Naive thymus-derived CD4-positive, alpha-beta T cell (primary cell): ENCODE data around the gene CLDN9. TPM values are rescaled to one million over a fixed set of nuclear protein-coding genes. Genes with fewer than 3 reads are reported as not detected.
A peak's percentile ranks its signal among the peaks of the same experiment; 100 is the strongest.

Experiments used
- ATAC-seq: fragments of 150-1000 bp; cut with Tn5 transposase; 2 replicates; pipeline ENCODE4 v1.10.0; 2021; ENCODE audit warnings: mild to moderate bottlenecking, moderate library complexity
- CTCF ChIA-PET: fragments of 350-600 bp; sonication (Branson Sonifier 250); formaldehyde crosslinking; loops from one replicate; lab custom pipeline; 2021; ENCODE audit warnings: antibody characterized with exemption; lab: Charles Lee
- POLR2A ChIA-PET: fragments of 350-600 bp; sonication (Branson Sonifier 250); formaldehyde crosslinking; loops from one replicate; lab custom pipeline; 2021; ENCODE audit warnings: antibody characterized with exemption, inconsistent platforms; lab: Charles Lee
- DNase-seq, 9 donors: peaks; one replicate each; pipeline versions ENCODE4 v3.0.0 to v3.0.0-alpha.2; 2020 to 2022; ENCODE audit warnings: mixed read lengths in 1 of 9
- H3K27ac ChIP-seq: one replicate; pipeline ENCODE4 v1.7.0; 2013; ENCODE audit warnings: mild to moderate bottlenecking, low read depth, low read length, moderate library complexity
- H3K27me3 ChIP-seq, 2 donors: one replicate each; pipeline ENCODE4 v1.7.0; 2013; ENCODE audit warnings: low read length in 2 of 2, mild to moderate bottlenecking in 2 of 2, moderate library complexity in 2 of 2; ENCODE audit not compliant: control insufficient read depth in 2 of 2, insufficient read depth in 2 of 2
- H3K36me3 ChIP-seq, 3 experiments: 1 replicate in 2 of 3; 2 replicates in 1 of 3; pipeline ENCODE4 v1.7.0; 2013; ENCODE audit warnings: low read length in 3 of 3, mild to moderate bottlenecking in 3 of 3, moderate library complexity in 1 of 3; ENCODE audit not compliant: insufficient read depth in 3 of 3, control insufficient read depth in 2 of 3
- H3K4me1 ChIP-seq, 2 donors: one replicate each; pipeline ENCODE4 v1.7.0; 2013; ENCODE audit warnings: low read length in 2 of 2, mild to moderate bottlenecking in 2 of 2, moderate library complexity in 1 of 2; ENCODE audit not compliant: control insufficient read depth in 2 of 2, insufficient read depth in 2 of 2
- H3K4me3 ChIP-seq: 2 replicates; pipeline ENCODE4 v1.7.0; 2013; ENCODE audit warnings: mild to moderate bottlenecking, low read length
- H3K9me3 ChIP-seq, 3 experiments: 1 replicate in 2 of 3; 2 replicates in 1 of 3; pipeline ENCODE4 v1.7.0; 2013; ENCODE audit warnings: low read length in 3 of 3; ENCODE audit not compliant: control insufficient read depth in 2 of 3
- H3K27ac Mint-ChIP-seq, 9 donors: one replicate each; pipeline ENCODE4 v1.8.0; 2020 to 2022; ENCODE audit warnings: mixed read lengths in 9 of 9, mild to moderate bottlenecking in 8 of 9, moderate library complexity in 5 of 9, inconsistent platforms in 2 of 9
- H3K27me3 Mint-ChIP-seq, 5 donors: one replicate each; pipeline ENCODE4 v1.8.0; 2021 to 2022; ENCODE audit warnings: mixed read lengths in 5 of 5, mild to moderate bottlenecking in 1 of 5
- H3K36me3 Mint-ChIP-seq, 5 donors: one replicate each; pipeline ENCODE4 v1.8.0; 2020 to 2022; ENCODE audit warnings: mixed read lengths in 5 of 5, mild to moderate bottlenecking in 3 of 5, inconsistent platforms in 1 of 5
- H3K4me1 Mint-ChIP-seq, 7 donors: one replicate each; pipeline ENCODE4 v1.8.0; 2020 to 2022; ENCODE audit warnings: mixed read lengths in 7 of 7, mild to moderate bottlenecking in 3 of 7, inconsistent platforms in 1 of 7
- H3K4me3 Mint-ChIP-seq, 10 donors: one replicate each; pipeline ENCODE4 v1.8.0; 2020 to 2022; ENCODE audit warnings: mild to moderate bottlenecking in 10 of 10, mixed read lengths in 10 of 10, moderate library complexity in 6 of 10, inconsistent platforms in 2 of 10
- H3K9me3 Mint-ChIP-seq, 11 donors: one replicate each; pipeline ENCODE4 v1.8.0; 2020 to 2022; ENCODE audit warnings: mixed read lengths in 11 of 11, mild to moderate bottlenecking in 4 of 11, inconsistent platforms in 1 of 11, moderate library complexity in 1 of 11
- intact Hi-C, 2 donors: fragments of 100-400 bp; cut with micrococcal nuclease; formaldehyde crosslinking; loops; one replicate each; pipeline ENCODE4 v1.15.1; 2023
- polyA plus RNA-seq, 2 donors: library from polyadenylated mRNA; unstranded; fragments of 300-500 nt; fragmentation: Illumina TruSeq; gene quantifications; one replicate each; pipeline ENCODE4 v1.2.3, GENCODE V29; 2021
- total RNA-seq, 6 experiments: library from RNA in 5 of 6; stranded (reverse) in 5 of 6; gene quantifications; 1 replicate in 5 of 6; 2 replicates in 1 of 6; pipeline ENCODE4 v1.2.3 and lab custom pipeline; 2021 to 2026

The CLDN9 gene
- total and polyA plus RNA-seq, 7 experiments from 2014 or later: 0.15 to 0.37 TPM; not detected in 5

- H3K4me1 Mint-ChIP-seq: peaks cover 0 to 9% (median 3%) of the 10 kb centered on the region in 7 donors
- no peaks in the 10 kb centered on the region for H3K36me3 Mint-ChIP-seq
- no peak overlapping the region for H3K27ac Mint-ChIP-seq
- H3K4me3 Mint-ChIP-seq: no peak overlapping the region
- Histone ChIP-seq H3K4me1 (no peaks in the 10 kb centered on the region), H3K4me3 (no peak overlapping the region), H3K27me3 (no peaks in the 10 kb centered on the region), H3K27ac (no peak overlapping the region), H3K9me3 (no peaks in the 10 kb centered on the region), H3K36me3 (no peaks in the 10 kb centered on the region)
- ChIA-PET CTCF (interaction anchor here (1.2 to 1.5 kb wide), 2 partner anchors 19 to 27 kb away, joined by 3 to 5 read pairs; partner anchors contain the start of gene TNFRSF12A), POLR2A (interaction anchor here (1.0 kb wide), 1 partner anchor 24 kb away, joined by 3 read pairs; the partner anchor contains the start of genes HCFC1R1 and THOC6)
- intact Hi-C loops: no loop called here
- ATAC-seq (no peak), DNase-seq (no peak)
- no peaks in the 10 kb centered on the region for H3K9me3 Mint-ChIP-seq
- H3K27me3 Mint-ChIP-seq: peaks cover 0 to 13% (median 0%) of the 10 kb centered on the region in 5 donors
Observed at GRCh38 chr16:3000540-3000939, 12.2 kb upstream of the CLDN9 start.

GRCh38 chr16:3001316-3001715, 11.4 kb upstream of the CLDN9 start:
- H3K4me1 ChIP-seq: no peaks in the 10 kb centered on the region
- Mint-ChIP-seq H3K36me3 (no peaks in the 10 kb centered on the region), H3K4me3 (no peak overlapping the region), H3K4me1 (peaks cover 0 to 9% (median 4%) of the 10 kb centered on the region in 7 donors), H3K27ac (no peak overlapping the region), H3K27me3 (peaks cover 0 to 13% (median 0%) of the 10 kb centered on the region in 5 donors), H3K9me3 (no peaks in the 10 kb centered on the region)
- H3K4me3 ChIP-seq: no peak overlapping the region
- CTCF ChIA-PET: interaction anchor here (0.7 to 4.0 kb wide), 4 partner anchors 18 to 127 kb away, joined by 3 to 90 read pairs (median 4); partner anchors contain the start of genes FLYWCH2 and TNFRSF12A
- POLR2A ChIA-PET: interaction anchor here (0.7 to 1.0 kb wide), 2 partner anchors 22 to 23 kb away, joined by 3 read pairs; partner anchors contain the start of genes HCFC1R1 and THOC6
- H3K27ac ChIP-seq: no peak overlapping the region
- H3K36me3 ChIP-seq: no peaks in the 10 kb centered on the region
- no peaks in the 10 kb centered on the region for H3K9me3 ChIP-seq
- ATAC-seq: no peak
- intact Hi-C loops: no loop called here
- H3K27me3 ChIP-seq: no peaks in the 10 kb centered on the region
- DNase-seq: no peak

GRCh38 chr16:3003582-3004270, 9.0 kb upstream of the CLDN9 start:
- intact Hi-C loops: loop anchor here (1.0 to 2.0 kb wide), 14 partner anchors 18 to 497 kb away; partner anchors contain the start of genes PAQR4 (in 2 of the 2), PKMYT1 (in 2 of the 2) and THOC6 (in 1 of the 2)
- peak; percentile 99 for ATAC-seq

GRCh38 chr16:3004319-3004718, 8.4 kb upstream of the CLDN9 start:
- Histone ChIP-seq H3K4me1 (peaks cover 21 to 23% of the 10 kb centered on the region in 2 donors), H3K36me3 (no peaks in the 10 kb centered on the region), H3K9me3 (no peaks in the 10 kb centered on the region), H3K27ac (no peak overlapping the region), H3K4me3 (no peak overlapping the region), H3K27me3 (no peaks in the 10 kb centered on the region)
- ChIA-PET POLR2A (interaction anchor here (0.7 to 3.0 kb wide), 10 partner anchors 10 to 564 kb away, joined by 3 to 17 read pairs (median 5); partner anchors contain the start of genes PKMYT1 and TNFRSF12A), CTCF (interaction anchor here (0.6 to 4.0 kb wide), 19 partner anchors 8 to 670 kb away, joined by 3 to 90 read pairs (median 4); partner anchors contain the start of genes HCFC1R1, THOC6, TNFRSF12A and ZNF174)
- Mint-ChIP-seq H3K9me3 (no peaks in the 10 kb centered on the region), H3K27ac (no peak overlapping the region), H3K27me3 (peaks cover 0 to 13% (median 0%) of the 10 kb centered on the region in 5 donors), H3K4me1 (peaks cover 18 to 35% (median 28%) of the 10 kb centered on the region in 7 donors), H3K4me3 (peak overlapping the region in 2 of 10 donors; percentile 81 to 86), H3K36me3 (peaks cover 0 to 1% (median 0%) of the 10 kb centered on the region in 5 donors)
- peak in 1 of 9 donors; percentile 41 for DNase-seq
- peak; percentile 1 for ATAC-seq
- intact Hi-C loops: loop anchor here (1.0 to 2.0 kb wide), 5 partner anchors 17 to 283 kb away; partner anchors contain the start of genes PAQR4 (in 1 of the 2), PKMYT1 (in 1 of the 2) and THOC6 (in 1 of the 2)

More at GRCh38 chr16:3003582-3004270, 9.0 kb upstream of the CLDN9 start:
- Histone ChIP-seq H3K9me3 (no peaks in the 10 kb centered on the region), H3K4me1 (peaks cover 19 to 21% of the 10 kb centered on the region in 2 donors), H3K4me3 (no peak overlapping the region), H3K27me3 (no peaks in the 10 kb centered on the region), H3K27ac (no peak overlapping the region), H3K36me3 (no peaks in the 10 kb centered on the region)
- Mint-ChIP-seq H3K27ac (peak overlapping the region in 5 of 9 donors; percentile 41 to 81 (median 45)), H3K4me3 (peak overlapping the region; percentile 76 to 82 (median 80)), H3K27me3 (peaks cover 0 to 17% (median 0%) of the 10 kb centered on the region in 5 donors), H3K9me3 (no peaks in the 10 kb centered on the region), H3K36me3 (peaks cover 0 to 1% (median 0%) of the 10 kb centered on the region in 5 donors), H3K4me1 (peaks cover 18 to 32% (median 25%) of the 10 kb centered on the region in 7 donors)
- ChIA-PET CTCF (interaction anchor here (0.6 to 4.0 kb wide), 21 partner anchors 8 to 671 kb away, joined by 3 to 90 read pairs (median 4); partner anchors contain the start of genes HCFC1R1, THOC6, TNFRSF12A and ZNF174), POLR2A (interaction anchor here (0.7 to 3.0 kb wide), 10 partner anchors 9 to 564 kb away, joined by 3 to 17 read pairs (median 5); partner anchors contain the start of genes PKMYT1 and TNFRSF12A)
- peak; percentile 78 to 98 (median 96) for DNase-seq

GRCh38 chr16:3004781-3005284, 7.9 kb upstream of the CLDN9 start:
- ChIA-PET POLR2A (interaction anchor here (0.9 to 3.0 kb wide), 5 partner anchors 16 to 124 kb away, joined by 3 to 17 read pairs (median 8); partner anchors contain the start of gene TNFRSF12A), CTCF (interaction anchor here (4.0 kb wide), 1 partner anchor 24 kb away, joined by 90 read pairs; no protein-coding TSS in a partner anchor)
- ATAC-seq (no peak), DNase-seq (no peak)
- H3K27me3 ChIP-seq: no peaks in the 10 kb centered on the region
- Mint-ChIP-seq H3K27me3 (peaks cover 0 to 13% (median 0%) of the 10 kb centered on the region in 5 donors), H3K27ac (peak overlapping the region in 1 of 9 donors; percentile 62), H3K4me1 (peaks cover 18 to 35% (median 28%) of the 10 kb centered on the region in 7 donors), H3K4me3 (peak overlapping the region; percentile 40 to 86 (median 72)), H3K9me3 (no peaks in the 10 kb centered on the region), H3K36me3 (peaks cover 0 to 1% (median 0%) of the 10 kb centered on the region in 5 donors)
- H3K27ac ChIP-seq: no peak overlapping the region
- peaks cover 21 to 23% of the 10 kb centered on the region in 2 donors for H3K4me1 ChIP-seq
- H3K9me3 ChIP-seq: no peaks in the 10 kb centered on the region
- no peaks in the 10 kb centered on the region for H3K36me3 ChIP-seq
- H3K4me3 ChIP-seq: no peak overlapping the region
- intact Hi-C loops: loop anchor here (1.0 to 2.0 kb wide), 5 partner anchors 16 to 284 kb away; partner anchors contain the start of genes PAQR4 (in 1 of the 2), PKMYT1 (in 1 of the 2) and THOC6 (in 1 of the 2)
